HepG2 (cell line): Measurements from ENCODE around the gene MIER2. TPM values are rescaled to one million over a fixed set of nuclear protein-coding genes. Genes with fewer than 3 reads are reported as not detected.

ENCODE experiments used
- ATAC-seq: fragments of 200-7000 bp; cut with Tn5 transposase; 3 replicates; pipeline ENCODE4 v1.9.1; 2020; ENCODE audit warnings: mild to moderate bottlenecking, moderate library complexity
- BruUV-seq: library from RNA; stranded (reverse); fragments of 400-500 nt; replicated peaks from 2 replicates; lab custom pipeline; 2021; lab: Mats Ljungman, UMichigan
- CTCF ChIA-PET: fragments of 300-600 bp; formaldehyde crosslinking; extraction: SDS; loops from one replicate; lab custom pipeline; 2021; ENCODE audit warnings: low total read pairs, inconsistent platforms, low intra/inter-chr PET ratio; lab: Yijun Ruan, JAX
- POLR2A ChIA-PET: fragments of 350-600 bp; sonication (Branson Sonifier 250); formaldehyde crosslinking; loops from one replicate; lab custom pipeline; 2020; ENCODE audit warnings: antibody characterized with exemption, inconsistent platforms; lab: Yijun Ruan, JAX
- DNase-seq: peaks from one replicate; pipeline ENCODE4 v3.0.0-alpha.2; 2015; ENCODE audit warnings: low spot score
- FAIRE-seq: peaks from 3 replicates; lab custom pipeline; 2011; peaks lifted over from hg19 to GRCh38; lab: Jason Lieb, UNC
- H2AFZ ChIP-seq: one replicate; pipeline ENCODE4 v1.6.1; 2011; ENCODE audit warnings: low read length, inconsistent platforms
- H3K27ac ChIP-seq: fragments of 300-600 bp; 3 replicates; pipeline ENCODE4 v1.8.0; 2011; ENCODE audit warnings: mixed run types, mild to moderate bottlenecking, mixed read lengths, low read length, inconsistent platforms; ENCODE audit not compliant: insufficient read depth; ENCODE audit errors: extremely low read length
- H3K27me3 ChIP-seq, 2 experiments: fragments of 200-600 bp in 1 of 2; 2 replicates in 1 of 2; 3 replicates in 1 of 2; pipeline versions ENCODE4 v1.6.0 to v1.8.0; 2011; ENCODE audit warnings: low read length in 2 of 2, mild to moderate bottlenecking in 2 of 2, moderate library complexity in 2 of 2, inconsistent platforms in 1 of 2; ENCODE audit not compliant: insufficient read depth in 2 of 2, control insufficient read depth in 1 of 2
- H3K36me3 ChIP-seq, 2 experiments: fragments of 200-600 bp in 1 of 2; replicated peaks in 1 of 2; 2 replicates in 1 of 2; 3 replicates in 1 of 2; pipeline versions ENCODE4 v1.5.1 to v1.8.0; 2011; ENCODE audit warnings: low read length in 2 of 2, inconsistent platforms in 1 of 2; ENCODE audit not compliant: insufficient read depth in 2 of 2, control insufficient read depth in 1 of 2
- H3K4me1 ChIP-seq: 2 replicates; pipeline ENCODE4 v1.5.1; 2012; ENCODE audit warnings: low read length, inconsistent platforms; ENCODE audit not compliant: insufficient read depth
- H3K4me2 ChIP-seq: 2 replicates; pipeline ENCODE4 v1.6.0; 2011; ENCODE audit warnings: low read depth, low read length, inconsistent platforms
- H3K4me3 ChIP-seq, 3 experiments: fragments of 200-600 bp in 1 of 3; sonication (generic), shearing (Covaris generic) in 1 of 3; replicated peaks in 1 of 3; 2 replicates each; pipeline ENCODE4 v1.5.1; 2011 to 2016; ENCODE audit warnings: low read length in 3 of 3, inconsistent platforms in 2 of 3, low read depth in 2 of 3, mild to moderate bottlenecking in 2 of 3, control low read depth in 1 of 3, mixed read lengths in 1 of 3; ENCODE audit not compliant: insufficient read depth in 1 of 3
- H3K79me2 ChIP-seq: one replicate; pipeline ENCODE4 v1.6.1; 2011; ENCODE audit warnings: low read length, inconsistent platforms; ENCODE audit not compliant: insufficient read depth
- H3K9ac ChIP-seq: 2 replicates; pipeline ENCODE4 v1.6.0; 2011; ENCODE audit warnings: mild to moderate bottlenecking, low read depth, low read length, inconsistent platforms; ENCODE audit not compliant: insufficient read depth
- H3K9me3 ChIP-seq: 2 replicates; pipeline ENCODE4 v1.5.1; 2012; ENCODE audit warnings: mild to moderate bottlenecking, low read length
- H4K20me1 ChIP-seq: 2 replicates; pipeline ENCODE4 v1.6.0; 2011; ENCODE audit warnings: inconsistent platforms, mild to moderate bottlenecking, low read length, moderate library complexity; ENCODE audit not compliant: insufficient read depth
- EEA1 ChIP-seq: sonication (generic); formaldehyde crosslinking; IDR thresholded peaks from 2 replicates; pipeline ENCODE4 v1.5.1; 2020; ENCODE audit warnings: mild to moderate bottlenecking, missing genetic modification reagents, borderline replicate concordance
- GABPA ChIP-seq, 2 experiments: IDR thresholded peaks; 2 replicates each; pipeline ENCODE4 v1.6.1; 2011 to 2016; ENCODE audit warnings: low read depth in 2 of 2, low read length in 1 of 2, missing biosample characterization in 1 of 2, missing genetic modification characterization in 1 of 2
- GFI1 ChIP-seq: sonication (generic); formaldehyde crosslinking; IDR thresholded peaks from 2 replicates; pipeline ENCODE4 v1.5.0; 2020; ENCODE audit warnings: missing genetic modification reagents, mild to moderate bottlenecking, borderline replicate concordance
- GLMP ChIP-seq: sonication (generic); formaldehyde crosslinking; IDR thresholded peaks from 2 replicates; pipeline ENCODE4 v1.9.0; 2021; ENCODE audit warnings: missing genetic modification reagents, mild to moderate bottlenecking, borderline replicate concordance
- HOXA9 ChIP-seq: sonication (generic); formaldehyde crosslinking; IDR thresholded peaks from 2 replicates; pipeline ENCODE4 v1.8.1; 2022; ENCODE audit warnings: missing genetic modification reagents, mild to moderate bottlenecking, moderate library complexity, borderline replicate concordance
- KLF13 ChIP-seq: sonication (generic); formaldehyde crosslinking; IDR thresholded peaks from 2 replicates; pipeline ENCODE4 v1.4.0; 2020; ENCODE audit warnings: mild to moderate bottlenecking, missing genetic modification reagents
- KMT2B ChIP-seq: IDR thresholded peaks from 2 replicates; pipeline ENCODE4 v1.6.1; 2016; ENCODE audit warnings: missing genetic modification reagents, missing compliant biosample characterization
- NCOR1 ChIP-seq: fragments of 200-600 bp; sonication (generic); IDR thresholded peaks from 2 replicates; pipeline ENCODE4 v1.7.0; 2017; ENCODE audit warnings: antibody characterized with exemption, low read length, borderline replicate concordance
- NR2F2 ChIP-seq: IDR thresholded peaks from 2 replicates; pipeline ENCODE4 v1.6.1; 2012; ENCODE audit warnings: low read depth, inconsistent platforms, borderline replicate concordance
- PLSCR1 ChIP-seq: sonication (generic); formaldehyde crosslinking; IDR thresholded peaks from 2 replicates; pipeline ENCODE4 v1.5.0; 2020; ENCODE audit warnings: missing genetic modification reagents, mild to moderate bottlenecking, borderline replicate concordance
- PPARG ChIP-seq: conservative IDR thresholded peaks from 2 replicates; pipeline ENCODE4 v1.6.1; 2016; ENCODE audit warnings: missing biosample characterization, missing genetic modification reagents
- RCOR2 ChIP-seq: IDR thresholded peaks from 2 replicates; pipeline ENCODE4 v1.6.1; 2016; ENCODE audit warnings: missing biosample characterization, missing genetic modification reagents
- ZFP90 ChIP-seq: sonication (generic); formaldehyde crosslinking; IDR thresholded peaks from 2 replicates; pipeline ENCODE4 v1.8.0; 2022; ENCODE audit warnings: missing genetic modification reagents, mild to moderate bottlenecking, inconsistent platforms, borderline replicate concordance
- ZNF225 ChIP-seq: sonication (generic); formaldehyde crosslinking; IDR thresholded peaks from 2 replicates; pipeline ENCODE4 v1.4.0; 2020; ENCODE audit warnings: mild to moderate bottlenecking, missing genetic modification reagents
- ZNF263 ChIP-seq: sonication (generic); formaldehyde crosslinking; IDR thresholded peaks from 2 replicates; pipeline ENCODE4 v1.4.0; 2020; ENCODE audit warnings: missing genetic modification reagents
- ZNF333 ChIP-seq: sonication (generic); formaldehyde crosslinking; IDR thresholded peaks from 2 replicates; pipeline ENCODE4 v1.4.0; 2020; ENCODE audit warnings: mild to moderate bottlenecking, missing genetic modification reagents, borderline replicate concordance
- ZNF598 ChIP-seq: sonication (generic); formaldehyde crosslinking; IDR thresholded peaks from 2 replicates; pipeline ENCODE4 v1.5.1; 2020; ENCODE audit warnings: mild to moderate bottlenecking, missing genetic modification reagents, borderline replicate concordance
- ZNF619 ChIP-seq: sonication (generic); formaldehyde crosslinking; IDR thresholded peaks from 2 replicates; pipeline ENCODE4 v1.4.0; 2020; ENCODE audit warnings: mild to moderate bottlenecking, missing genetic modification reagents
- ZNF816 ChIP-seq: sonication (generic); formaldehyde crosslinking; IDR thresholded peaks from 2 replicates; pipeline ENCODE4 v1.8.0; 2022; ENCODE audit warnings: missing genetic modification reagents, mild to moderate bottlenecking, borderline replicate concordance
- WGBS: methylation state at CpG from one replicate; pipeline ENCODE4 v1.1.6; 2017; ENCODE audit warnings: low lambda C conversion rate; 5-methylcytosine and 5-hydroxymethylcytosine counted together
- in situ Hi-C: cut with HindIII; loops from 2 replicates; pipeline ENCODE4 v1.10.0; 2017; ENCODE audit warnings: low pct_unique_long_range_greater_than_20kb; ENCODE audit not compliant: extremely low pct_ligation_motif_present
- intact Hi-C: fragments of 100-400 bp; cut with micrococcal nuclease; formaldehyde crosslinking; loops from one replicate; pipeline ENCODE4 v1.10.0; 2022; ENCODE audit not compliant: unreplicated experiment
- polyA plus RNA-seq, 8 experiments: library from polyadenylated mRNA; depleted of rRNA in 3 of 8; stranded (reverse) in 7 of 8; unstranded in 1 of 8; fragments of >200 nt; fragmentation: Illumina TruSeq in 4 of 8; extraction: Trizol in 4 of 8; gene quantifications; 2 replicates each; pipeline versions ENCODE4 v1.2.1 to v1.2.3, GENCODE V29; 2011 to 2016; ENCODE audit warnings: low read depth in 4 of 8, missing spikeins in 1 of 8, mixed read lengths in 1 of 8; ENCODE audit not compliant: insufficient read depth in 1 of 8
- total RNA-seq, 5 experiments: library from RNA; depleted of rRNA; stranded (reverse); fragments of >200 nt; fragmentation: Illumina TruSeq; extraction: Trizol; gene quantifications; 2 replicates each; pipeline ENCODE4 v1.2.3, GENCODE V29; 2016; ENCODE audit warnings: low read depth in 1 of 5

MIER2 gene
- total and polyA plus RNA-seq, 2 of the 13 experiments (the other 11 are each of a cell fraction or from before 2014, with no cell fraction given), result 9.6 to 25.7 TPM

DNA sequence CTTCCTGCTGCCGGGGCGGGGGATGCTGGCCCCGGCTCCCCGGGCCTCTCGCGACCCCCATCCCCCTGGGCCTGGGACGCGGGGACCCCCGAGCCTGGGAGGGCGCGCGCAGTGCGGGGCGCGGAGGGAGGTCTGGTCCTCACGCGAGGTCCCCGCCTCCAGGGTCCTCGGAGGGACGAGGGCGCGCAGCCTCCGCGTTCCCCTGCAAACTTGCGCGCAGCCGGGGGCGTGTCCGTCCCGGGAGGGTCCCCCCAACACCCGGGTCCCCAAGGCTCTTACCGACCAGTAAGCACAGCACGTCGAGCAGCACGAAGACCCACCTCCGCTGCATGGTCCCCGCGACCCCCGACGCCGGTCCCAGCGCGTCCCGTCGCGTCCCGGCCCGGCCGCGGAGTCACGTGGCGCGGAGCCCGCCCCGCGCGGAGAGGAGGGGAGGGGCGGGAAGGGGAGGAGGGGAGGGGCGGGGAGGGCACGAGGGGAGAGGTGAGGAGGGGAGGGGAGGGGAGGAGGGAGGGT, 53.5 kb downstream of the MIER2 start, which contains the start of gene PLPP2:
Gene PLPP2 (minus strand): TSS at position 398 of the 516 bp plus-strand sequence. CDS start 67 bp downstream, at position 331.
- Histone ChIP-seq H3K4me1 (peaks cover 32% of the 10 kb centered on the region), H3K79me2 (no peaks in the 10 kb centered on the region), H3K9me3 (no peaks in the 10 kb centered on the region), H3K4me3 (peak within 1 kb of the TSS in 1 of 3 experiments; percentile 23; a peak in 1 of 6 replicates), H3K36me3 (no peaks in the 10 kb centered on the region), H2AFZ (no peak within 1 kb of the TSS), H3K4me2 (peak within 1 kb of the TSS; percentile 24; the same call in 1 of the 2 replicates), H3K27ac (no peak within 1 kb of the TSS), H3K27me3 (peaks cover 4 to 36% of the 10 kb centered on the region in 2 experiments), H4K20me1 (0 out of 2 replicates have a peak, but pooled peaks cover 2% of the 10 kb centered on the region), H3K9ac (no peak within 1 kb of the TSS)
- CTCF ChIA-PET, result no interaction called here
- ATAC-seq (no peak), FAIRE-seq (no peak), DNase-seq (no peak)
- in situ Hi-C loops (no loop called here), intact Hi-C loops (no loop called here)
- WGBS, result 74% methylated on average over 40 of the region's 60 CpGs
- BruUV-seq, result no TSS peak
- POLR2A ChIA-PET, result no interaction called here
- TF ChIP-seq KMT2B (CRISPR knock-in tag) (no peak), EEA1 (CRISPR knock-in tag) (no peak), ZFP90 (CRISPR knock-in tag) (no peak), PLSCR1 (CRISPR knock-in tag) (no peak), RCOR2 (no peak), ZNF263 (CRISPR knock-in tag) (no peak), GFI1 (no peak), ZNF619 (CRISPR knock-in tag) (no peak), GLMP (CRISPR knock-in tag) (no peak), PPARG (CRISPR knock-in tag) (no peak), KLF13 (CRISPR knock-in tag) (no peak), GABPA (IDR thresholded peaks at IDR 0.05; ENCODE audit: low read depth, low read length) (no peak), GABPA (CRISPR knock-in tag; IDR thresholded peaks at IDR 0.05; ENCODE audit: low read depth) (no peak), ZNF333 (no peak), NCOR1 (no peak), ZNF225 (CRISPR knock-in tag) (no peak), ZNF598 (CRISPR knock-in tag) (no peak), HOXA9 (CRISPR knock-in tag) (no peak), ZNF816 (CRISPR knock-in tag) (no peak), NR2F2 (no peak)
